SKM-1 (cell line): ENCODE data around the gene GPR176.
"Not testable (repeated sequence)": the region's sequence is repeated elsewhere in the genome, so short reads cannot be mapped to it uniquely, and the experiment has no call there.

Experiments
- DNase-seq: peaks from one replicate; lab custom pipeline; 2025; ENCODE audit not compliant: unreplicated experiment; lab: John Stamatoyannopoulos, UW

The GPR176 gene

GRCh38 chr15:39936187-39936586 is 16.1 kb upstream of the GPR176 start:
- no peak for DNase-seq

- no peak for DNase-seq
These were observed 15.2 kb upstream of the GPR176 start for GRCh38 chr15:39935241-39935640.

- no peak for DNase-seq
These were observed 14.5 kb upstream of the GPR176 start for GRCh38 chr15:39934397-39935071.

- DNase-seq = no peak
These were observed 11.5 kb upstream of the GPR176 start for GRCh38 chr15:39931615-39932014.

GRCh38 chr15:39926526-39926925 is 6.5 kb upstream of the GPR176 start:
- DNase-seq = no peak

- DNase-seq = no peak
These were observed 5.2 kb upstream of the GPR176 start for GRCh38 chr15:39925112-39925842.

GRCh38 chr15:39924437-39924836 is 4.4 kb upstream of the GPR176 start:
- DNase-seq = no peak

- no peak for DNase-seq
These were observed 2.5 kb upstream of the GPR176 start for GRCh38 chr15:39922462-39923092.

- DNase-seq = no peak
These were observed 1.2 kb upstream of the GPR176 start for GRCh38 chr15:39921274-39921638.

GRCh38 chr15:39920510-39921273 is 626 bp upstream of the GPR176 start:
- DNase-seq = peak; percentile 61

GRCh38 chr15:39919411-39919747 is 687 bp downstream of the GPR176 start:
- no peak for DNase-seq

- no peak for DNase-seq
These were observed 1.2 kb downstream of the GPR176 start for GRCh38 chr15:39918688-39919385.

- no peak for DNase-seq
These were observed 5.1 kb downstream of the GPR176 start for GRCh38 chr15:39914977-39915376.

- no peak for DNase-seq
These were observed 11.1 kb downstream of the GPR176 start for GRCh38 chr15:39909007-39909406.

- DNase-seq = no peak
These were observed 11.9 kb downstream of the GPR176 start for GRCh38 chr15:39908186-39908585.

GRCh38 chr15:39907216-39907615 is 12.8 kb downstream of the GPR176 start:
- DNase-seq = no peak

- no peak for DNase-seq
These were observed 16.0 kb downstream of the GPR176 start for GRCh38 chr15:39904115-39904514.

- DNase-seq = no peak
These were observed 21.7 kb downstream of the GPR176 start for GRCh38 chr15:39898317-39898716.

- DNase-seq = no peak
These were observed 23.2 kb downstream of the GPR176 start for GRCh38 chr15:39896846-39897245.

GRCh38 chr15:39896101-39896500 is 24.0 kb downstream of the GPR176 start:
- no peak for DNase-seq

GRCh38 chr15:39893051-39893450 is 27.0 kb downstream of the GPR176 start:
- not testable (repeated sequence) for DNase-seq
